HG02943 (cell line): Measurements from ENCODE around the gene VPS13C.

Experiments used
- ATAC-seq: cut with Tn5 transposase; IDR thresholded peaks from one replicate; pipeline ENCODE4 v1.9.1; 2021; ENCODE audit warnings: mild to moderate bottlenecking, low read depth, moderate library complexity; ENCODE audit not compliant: unreplicated experiment

Gene VPS13C

DNA sequence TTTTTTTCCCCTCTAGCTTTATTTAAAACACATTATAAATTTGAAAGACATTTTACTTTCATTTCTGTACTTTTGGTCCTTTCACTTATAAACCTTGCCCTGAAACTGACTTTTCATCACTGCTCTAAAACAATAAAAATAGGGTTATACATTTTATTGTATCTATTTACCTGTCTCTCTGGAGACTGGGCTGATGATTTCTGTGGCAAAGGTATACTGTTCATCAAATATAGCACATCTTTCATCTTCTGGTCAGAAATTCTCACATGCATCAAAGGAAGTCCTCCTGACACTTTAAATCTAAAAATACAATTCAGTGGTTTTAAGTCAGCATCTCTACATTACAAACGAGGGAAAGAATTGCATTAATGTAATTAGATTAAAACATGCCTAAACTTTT is 86.1 kb downstream of the VPS13C start:
- ATAC-seq: no peak

- no peak for ATAC-seq
Observed at GRCh38 chr15:61951949-61952348, 108.3 kb downstream of the VPS13C start.

DNA sequence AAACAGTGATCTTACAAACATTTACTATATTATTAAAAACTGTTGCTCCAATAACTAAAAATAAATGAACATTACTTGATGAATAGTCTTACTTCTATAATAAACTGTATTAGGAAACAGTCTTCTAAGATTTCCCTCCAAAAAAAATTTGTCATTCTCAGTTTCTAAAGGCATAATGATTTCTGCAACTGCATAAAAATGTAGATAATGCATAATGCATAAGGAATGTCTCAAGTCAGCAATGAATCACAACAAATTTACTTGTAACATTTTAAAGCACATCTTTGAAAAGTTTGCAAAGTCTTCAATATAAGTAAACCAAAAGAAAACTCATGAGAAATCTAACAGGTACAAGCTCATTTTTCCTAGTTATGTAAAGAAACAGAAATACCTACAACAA is 113.5 kb downstream of the VPS13C start:
- no peak for ATAC-seq

- ATAC-seq: no peak
Observed at GRCh38 chr15:61943992-61944391, 116.3 kb downstream of the VPS13C start.

GRCh38 chr15:61938249-61938648 is 122.0 kb downstream of the VPS13C start:
- ATAC-seq: no peak

DNA sequence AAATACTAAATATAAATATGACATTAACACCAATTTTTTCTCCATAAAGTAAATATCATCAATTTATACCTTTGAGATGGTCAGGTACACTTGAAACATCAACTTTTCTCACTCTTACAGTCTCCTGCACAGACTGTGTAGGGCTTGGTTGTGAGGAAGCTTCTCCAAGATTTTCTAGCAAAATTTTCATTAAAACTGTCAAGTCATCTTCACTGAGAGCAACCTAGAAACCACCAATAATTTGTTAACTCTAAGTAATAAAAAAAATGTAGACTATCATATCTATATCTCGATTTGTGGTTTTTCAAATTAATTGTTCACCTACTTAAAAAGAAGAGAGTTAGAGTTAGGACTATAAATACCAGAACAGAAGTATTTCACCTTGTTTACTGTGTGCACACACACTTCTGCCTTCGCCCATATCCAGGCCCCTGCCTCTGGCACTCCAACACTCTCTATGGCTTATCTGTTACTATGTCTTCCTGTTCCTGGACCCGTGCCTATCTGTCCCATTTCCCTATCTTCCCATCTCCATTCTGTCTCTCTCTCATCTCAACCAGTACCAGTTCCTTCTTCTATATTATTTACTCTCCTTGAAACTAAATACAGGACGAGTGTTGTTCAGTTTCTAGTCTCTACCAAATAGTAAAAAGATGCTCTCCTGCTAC is 123.6 kb downstream of the VPS13C start:
- no peak for ATAC-seq

DNA sequence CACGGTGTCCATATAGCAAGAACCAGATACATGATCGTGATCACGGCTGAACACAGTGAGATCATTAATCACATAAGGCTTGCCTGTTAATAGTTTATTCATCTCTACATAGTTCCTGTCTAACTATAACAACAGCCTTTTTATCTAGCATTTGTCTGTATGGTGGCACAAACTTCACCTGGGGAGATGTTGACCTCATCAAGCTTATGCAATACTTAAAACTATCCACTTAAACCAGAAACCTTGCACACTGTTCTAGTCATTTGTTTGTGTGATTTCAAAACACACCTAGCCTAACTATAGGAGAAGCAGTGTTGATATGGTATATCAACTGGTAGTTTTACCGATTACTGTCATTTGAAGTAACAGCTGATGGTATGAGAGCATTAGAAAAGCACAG is 124.8 kb downstream of the VPS13C start:
- no peak for ATAC-seq

DNA sequence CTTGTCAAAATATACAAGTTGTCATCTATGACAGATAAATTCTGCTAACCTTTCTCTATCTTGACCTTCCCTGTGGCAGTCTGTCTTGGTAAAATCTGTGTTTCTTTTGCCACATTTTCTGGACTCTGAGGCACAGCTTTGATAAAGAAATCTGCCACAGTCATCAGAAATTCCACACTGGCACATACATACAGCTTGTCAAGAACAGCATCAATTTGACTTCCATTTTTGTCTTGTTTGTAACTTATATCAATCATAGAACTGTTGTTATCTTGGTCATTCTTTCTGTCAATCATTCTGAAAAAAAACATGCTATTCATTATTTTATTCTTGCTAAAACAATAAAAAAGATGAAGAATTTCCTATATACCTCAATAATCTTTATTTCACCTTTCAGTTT is 130.8 kb downstream of the VPS13C start:
- ATAC-seq: no peak

GRCh38 chr15:61923173-61923572 is 137.1 kb downstream of the VPS13C start:
- no peak for ATAC-seq

DNA sequence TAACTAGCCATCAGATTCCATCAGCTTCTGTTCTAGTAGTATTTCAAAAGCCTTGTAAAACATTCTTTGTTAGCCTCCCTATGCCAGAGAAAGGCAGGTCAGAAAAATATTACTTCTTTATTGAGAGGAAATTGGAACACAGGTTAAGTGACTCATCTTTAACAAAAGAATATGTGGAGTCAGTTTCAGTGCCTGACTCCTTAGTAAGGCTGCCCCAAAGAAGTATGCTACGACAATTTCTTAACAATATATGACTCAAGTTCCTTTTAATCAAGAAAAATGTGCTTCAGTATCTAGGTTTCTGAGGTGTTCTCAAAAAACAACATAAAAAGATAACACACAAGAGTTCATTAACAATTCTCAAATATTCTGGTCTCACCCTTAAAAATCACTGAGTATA is 139.2 kb downstream of the VPS13C start:
- no peak for ATAC-seq

- ATAC-seq: no peak
Observed at GRCh38 chr15:61917457-61917856, 142.8 kb downstream of the VPS13C start.

- ATAC-seq: no peak
Observed at GRCh38 chr15:61916104-61916503, 144.1 kb downstream of the VPS13C start.

DNA sequence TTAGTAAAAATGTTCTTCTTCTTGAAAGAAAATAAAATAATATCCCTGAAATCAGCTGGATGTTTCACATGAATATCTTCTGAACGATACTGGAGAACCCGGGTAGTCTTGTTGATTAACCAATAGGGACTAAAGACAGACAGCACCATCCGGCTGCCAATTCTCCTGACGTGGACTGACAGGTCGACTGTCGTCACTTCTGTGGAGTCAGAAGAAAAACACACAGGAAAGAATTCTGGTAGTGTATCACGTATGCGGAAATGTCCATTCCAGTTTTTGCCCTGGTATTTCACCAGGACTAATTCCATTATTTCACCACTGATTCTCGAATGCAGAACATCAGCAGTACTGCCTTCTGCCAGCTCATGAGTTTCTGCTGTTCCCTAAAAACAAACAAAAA is 144.6 kb downstream of the VPS13C start:
- ATAC-seq: no peak

GRCh38 chr15:61910839-61911369 is 149.3 kb downstream of the VPS13C start:
- no peak for ATAC-seq

DNA sequence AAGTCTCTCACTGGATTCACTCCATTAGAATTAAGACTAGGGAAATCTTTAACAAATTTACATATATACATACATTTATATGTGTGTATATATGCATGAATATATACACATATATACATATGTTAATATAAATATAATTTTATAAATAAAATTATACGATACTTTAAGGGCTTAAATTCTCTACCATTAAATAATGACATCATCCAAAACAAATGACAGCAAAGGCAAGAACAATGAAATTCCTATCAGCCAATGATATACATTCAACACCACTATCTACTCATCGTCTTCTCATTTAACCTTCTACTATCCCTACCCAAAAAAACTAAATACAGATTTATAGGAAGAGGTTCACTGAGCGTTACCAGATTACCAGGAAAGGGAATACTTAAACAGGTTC is 152.0 kb downstream of the VPS13C start:
- no peak for ATAC-seq

DNA sequence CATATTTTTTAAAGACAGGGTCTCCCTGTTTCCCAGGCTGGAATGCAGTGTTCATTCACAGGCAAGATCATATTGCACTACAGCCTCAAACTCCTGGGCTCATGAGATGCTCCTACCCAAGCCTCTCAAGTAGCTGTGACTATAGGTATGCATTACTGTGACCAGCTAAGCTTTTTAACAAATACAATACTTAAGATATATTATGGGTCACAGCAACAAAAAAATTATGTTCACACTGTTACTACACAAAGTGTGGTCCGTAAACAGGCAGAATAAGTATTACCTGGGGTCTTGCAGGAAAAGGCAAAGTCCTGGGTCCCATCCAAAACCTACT is 152.5 kb downstream of the VPS13C start:
- no peak for ATAC-seq

DNA sequence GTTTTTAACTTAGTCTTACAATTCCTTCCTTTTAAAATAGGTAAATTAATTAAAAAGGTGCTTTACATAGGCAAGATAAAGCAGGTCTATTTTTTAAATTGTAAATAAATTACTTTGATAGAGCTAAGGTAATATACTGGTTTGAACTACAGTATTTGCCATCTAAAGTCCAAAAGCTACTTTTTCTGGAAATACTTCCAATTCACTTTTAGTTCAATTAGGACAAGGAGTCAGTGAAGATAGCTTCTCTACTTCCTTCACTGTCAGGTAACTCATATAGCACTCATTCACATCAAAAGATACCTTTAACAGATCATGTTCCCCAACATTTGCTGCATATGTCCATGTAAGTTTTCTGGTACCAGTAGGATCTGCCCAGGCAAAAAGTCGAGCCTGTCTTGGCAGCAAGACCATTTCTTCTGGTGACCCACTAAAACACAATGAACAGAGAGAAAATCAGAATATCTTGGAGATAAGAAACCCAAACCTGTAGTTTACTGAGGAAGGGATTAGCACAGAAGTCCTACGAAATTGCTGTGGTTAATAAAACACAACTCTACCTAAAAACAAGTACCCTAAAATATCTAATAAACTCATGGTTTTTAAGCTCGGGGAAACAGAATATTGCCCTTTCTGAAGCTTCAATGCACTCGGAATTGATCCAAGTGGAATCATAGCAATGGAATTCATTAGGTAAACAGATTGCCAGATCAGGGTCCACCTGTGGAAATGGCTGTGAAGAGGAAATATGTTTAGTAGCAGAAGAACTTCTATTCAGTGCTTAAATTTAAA is 153.1 kb downstream of the VPS13C start:
- no peak for ATAC-seq

DNA sequence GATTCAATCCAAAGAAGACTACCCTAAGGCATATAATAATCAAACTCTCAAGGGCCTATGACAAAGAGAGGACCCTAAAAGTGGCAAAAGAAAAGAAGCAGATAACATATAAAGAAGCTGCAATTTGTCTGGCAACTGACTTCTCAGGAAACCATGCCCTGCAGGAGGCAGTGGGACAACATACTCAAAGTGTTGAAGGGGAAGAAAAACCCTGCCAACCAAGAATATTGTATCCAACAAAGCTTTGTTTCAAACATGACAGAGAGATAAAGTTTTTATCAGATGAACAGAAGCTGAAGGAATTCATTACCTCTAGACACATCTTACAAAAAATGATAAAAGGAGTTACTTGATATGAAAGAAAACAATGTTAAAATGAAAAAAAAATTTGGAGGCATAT is 167.1 kb downstream of the VPS13C start:
- no peak for ATAC-seq

- ATAC-seq: no peak
Observed at GRCh38 chr15:61892140-61892539, 168.1 kb downstream of the VPS13C start.

DNA sequence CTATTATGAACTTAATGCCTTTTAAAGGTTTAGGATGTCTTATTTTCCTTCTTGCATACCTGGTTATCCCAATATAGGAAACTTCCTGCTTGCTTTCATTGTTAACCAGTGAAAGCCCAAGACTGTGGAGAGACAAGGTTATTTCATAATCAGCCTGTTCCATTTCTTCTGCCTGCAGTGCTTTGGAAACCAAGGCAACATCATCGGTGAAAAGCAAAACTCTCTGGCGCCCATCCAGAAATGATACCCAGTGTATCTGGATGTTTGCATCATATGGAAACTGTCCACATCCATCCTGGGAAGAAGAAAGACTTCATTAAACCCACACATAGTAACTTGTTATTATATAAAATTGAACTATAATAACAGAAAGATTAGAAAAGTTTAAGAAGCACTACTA is 170.1 kb downstream of the VPS13C start:
- ATAC-seq: no peak

DNA sequence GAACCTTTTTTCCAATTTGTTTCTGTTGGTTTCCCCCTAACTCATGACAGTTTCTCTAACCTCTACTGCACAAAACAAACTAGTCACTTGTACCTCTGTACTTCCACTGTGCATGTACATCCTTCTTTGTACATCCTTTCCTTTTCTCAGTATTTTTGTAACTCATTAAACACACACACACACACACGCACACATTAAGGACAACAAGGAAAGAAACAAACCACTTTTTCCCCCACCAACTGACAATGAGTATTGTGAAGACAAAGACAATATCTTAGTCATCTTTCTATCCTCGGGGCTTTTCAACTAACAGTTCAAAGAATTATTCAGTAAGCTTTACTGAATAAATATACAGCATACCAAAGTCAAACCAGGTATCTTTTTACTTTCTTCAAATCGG is 170.5 kb downstream of the VPS13C start:
- ATAC-seq: no peak
